Prostate gland (tissue), 2 donors: ENCODE data around the gene CCDC91.

Source experiments
- CTCF ChIP-seq, 4 experiments: fragments of 200-600 bp in 2 of 4; fragments of 450-650 bp in 2 of 4; sonication (generic) in 2 of 4; IDR thresholded peaks; 1 replicate in 3 of 4; 2 replicates in 1 of 4; pipeline ENCODE4 v1.5.1; 2016 to 2019; ENCODE audit warnings: antibody characterized with exemption in 4 of 4, mild to moderate bottlenecking in 2 of 4, moderate library complexity in 2 of 4
- POLR2A ChIP-seq: fragments of 450-650 bp; IDR thresholded peaks from one replicate; pipeline ENCODE4 v1.6.1; 2016; ENCODE audit warnings: antibody characterized with exemption, mild to moderate bottlenecking

DNA sequence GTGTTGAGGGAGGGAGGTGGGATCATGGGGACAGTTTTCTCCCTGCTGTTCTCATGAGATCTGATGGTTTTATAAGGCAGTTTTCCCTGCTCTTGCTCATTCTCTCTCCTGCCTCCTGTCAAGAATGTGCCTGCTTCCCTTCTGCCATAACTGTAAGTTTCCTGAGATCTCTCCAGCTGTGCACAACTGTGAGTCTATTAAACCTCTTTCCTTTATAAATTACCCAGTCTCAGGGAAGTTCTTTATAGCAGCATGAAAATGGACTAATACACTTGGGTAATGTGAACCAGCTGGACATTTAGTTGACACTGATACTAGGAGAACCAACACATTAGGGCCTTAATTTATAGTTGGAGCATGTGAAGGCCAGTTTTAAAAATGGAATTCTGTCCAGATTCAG is 12.4 kb upstream of the CCDC91 start:
- no peak for TF ChIP-seq CTCF (IDR thresholded peaks at IDR 0.05)
- TF ChIP-seq POLR2A = no peak
